Common myeloid progenitor, CD34-positive (primary cell): ENCODE data around the gene MRLN.

Source experiments
- CTCF ChIA-PET: fragments of 350-600 bp; sonication (Branson Sonifier 250); formaldehyde crosslinking; loops from one replicate; lab custom pipeline; 2021; ENCODE audit warnings: antibody characterized with exemption; lab: Charles Lee
- POLR2A ChIA-PET: fragments of 350-600 bp; sonication (Branson Sonifier 250); formaldehyde crosslinking; loops from one replicate; lab custom pipeline; 2021; ENCODE audit warnings: antibody characterized with exemption; lab: Charles Lee
- DNase-seq, 3 donors: peaks; one replicate each; pipeline versions ENCODE4 v3.0.0 to v3.0.0-alpha.2; 2013
- H3K27ac ChIP-seq, 2 experiments: 1 replicate in 1 of 2; 2 replicates in 1 of 2; pipeline ENCODE4 v1.7.0; 2013; ENCODE audit warnings: inconsistent platforms in 2 of 2, low read length in 2 of 2, mild to moderate bottlenecking in 2 of 2, low read depth in 1 of 2, moderate library complexity in 1 of 2; ENCODE audit not compliant: severe bottlenecking in 2 of 2, insufficient read depth in 1 of 2, poor library complexity in 1 of 2
- H3K27me3 ChIP-seq, 5 experiments: replicated peaks in 2 of 5; 1 replicate in 3 of 5; 2 replicates in 2 of 5; pipeline versions ENCODE4 v1.6.1 to v1.7.0; 2013; ENCODE audit warnings: low read length in 4 of 5, mild to moderate bottlenecking in 2 of 5, moderate library complexity in 2 of 5, inconsistent platforms in 1 of 5; ENCODE audit not compliant: insufficient read depth in 5 of 5, control insufficient read depth in 4 of 5
- H3K36me3 ChIP-seq, 4 experiments: 1 replicate in 2 of 4; 2 replicates in 2 of 4; pipeline versions ENCODE4 v1.6.1 to v1.7.0; 2013; ENCODE audit warnings: low read length in 3 of 4, control low read depth in 1 of 4, mild to moderate bottlenecking in 1 of 4; ENCODE audit not compliant: control insufficient read depth in 4 of 4, insufficient read depth in 4 of 4
- H3K4me1 ChIP-seq, 4 experiments: 1 replicate in 3 of 4; 2 replicates in 1 of 4; pipeline versions ENCODE4 v1.6.1 to v1.7.1; 2013; ENCODE audit warnings: low read length in 3 of 4, mild to moderate bottlenecking in 3 of 4, control low read depth in 1 of 4, inconsistent platforms in 1 of 4, moderate library complexity in 1 of 4; ENCODE audit not compliant: control insufficient read depth in 4 of 4, insufficient read depth in 4 of 4; ENCODE audit errors: control extremely low read depth in 1 of 4
- H3K4me3 ChIP-seq, 7 experiments: 1 replicate in 4 of 7; 2 replicates in 3 of 7; pipeline versions ENCODE4 v1.5.1 to v1.7.0; 2013; ENCODE audit warnings: mild to moderate bottlenecking in 7 of 7, low read length in 6 of 7, moderate library complexity in 6 of 7, inconsistent platforms in 2 of 7, low read depth in 2 of 7, control low read depth in 1 of 7; ENCODE audit not compliant: insufficient read depth in 4 of 7, control insufficient read depth in 1 of 7; ENCODE audit errors: extremely low read depth in 1 of 7
- H3K9me3 ChIP-seq, 5 experiments: 1 replicate in 4 of 5; 2 replicates in 1 of 5; pipeline versions ENCODE4 v1.6.1 to v1.7.1; 2013; ENCODE audit warnings: low read length in 4 of 5, mild to moderate bottlenecking in 2 of 5, inconsistent platforms in 1 of 5, low read depth in 1 of 5, moderate library complexity in 1 of 5; ENCODE audit not compliant: control insufficient read depth in 4 of 5, insufficient read depth in 2 of 5; ENCODE audit errors: control extremely low read depth in 1 of 5
- WGBS: methylation state at CpG from one replicate; pipeline ENCODE4 v1.1.5; 2013; ENCODE audit not compliant: insufficient coverage; 5-methylcytosine and 5-hydroxymethylcytosine counted together

Gene MRLN

GRCh38 chr10:59771162-59771807 lies 18.0 kb upstream of the MRLN start:
- DNase-seq: no peak
- no peak overlapping the region for H3K27ac ChIP-seq
- no peaks in the 10 kb centered on the region for H3K36me3 ChIP-seq
- peaks cover 0 to 3% (median 0%) of the 10 kb centered on the region in 5 experiments for H3K9me3 ChIP-seq
- no peak overlapping the region for H3K4me3 ChIP-seq
- no peaks in the 10 kb centered on the region for H3K4me1 ChIP-seq
- WGBS: 100% methylated on average over 5 of the region's 7 CpGs
- ChIA-PET POLR2A (no interaction called here), CTCF (interaction anchor here (0.6 kb wide), 1 partner anchor 11 kb away, joined by 3 read pairs; no protein-coding TSS in a partner anchor)
- H3K27me3 ChIP-seq: no peaks in the 10 kb centered on the region

GRCh38 chr10:59770689-59771088 lies 17.4 kb upstream of the MRLN start:
- WGBS: 96% methylated on average over 11 of the region's 11 CpGs
- ChIA-PET CTCF (no interaction called here), POLR2A (no interaction called here)
- no peak overlapping the region for H3K4me3 ChIP-seq
- no peak overlapping the region for H3K27ac ChIP-seq
- H3K9me3 ChIP-seq: peaks cover 0 to 3% (median 0%) of the 10 kb centered on the region in 5 experiments
- H3K36me3 ChIP-seq: no peaks in the 10 kb centered on the region
- no peaks in the 10 kb centered on the region for H3K27me3 ChIP-seq
- no peak for DNase-seq
- no peaks in the 10 kb centered on the region for H3K4me1 ChIP-seq

- Histone ChIP-seq H3K36me3 (no peaks in the 10 kb centered on the region), H3K9me3 (peaks cover 0 to 3% (median 0%) of the 10 kb centered on the region in 5 experiments), H3K4me3 (no peak overlapping the region), H3K27ac (no peak overlapping the region), H3K4me1 (no peaks in the 10 kb centered on the region), H3K27me3 (no peaks in the 10 kb centered on the region)
- WGBS: 88% methylated on average over 1 of the region's 2 CpGs
- DNase-seq: no peak
- ChIA-PET POLR2A (no interaction called here), CTCF (no interaction called here)
Observed at GRCh38 chr10:59762505-59762904, 9.2 kb upstream of the MRLN start.

GRCh38 chr10:59757966-59758365 lies 4.7 kb upstream of the MRLN start:
- ChIA-PET CTCF (no interaction called here), POLR2A (no interaction called here)
- H3K4me1 ChIP-seq: no peaks in the 10 kb centered on the region
- 100% methylated on average over 1 of the region's 3 CpGs for WGBS
- H3K4me3 ChIP-seq: no peak overlapping the region
- H3K27me3 ChIP-seq: no peaks in the 10 kb centered on the region
- no peak for DNase-seq
- H3K27ac ChIP-seq: no peak overlapping the region
- no peaks in the 10 kb centered on the region for H3K36me3 ChIP-seq
- peaks cover 0 to 3% (median 0%) of the 10 kb centered on the region in 5 experiments for H3K9me3 ChIP-seq

GRCh38 chr10:59754951-59755350 lies 1.7 kb upstream of the MRLN start:
- Histone ChIP-seq H3K4me3 (no peak overlapping the region), H3K36me3 (no peaks in the 10 kb centered on the region), H3K27me3 (no peaks in the 10 kb centered on the region), H3K4me1 (no peaks in the 10 kb centered on the region), H3K27ac (no peak overlapping the region), H3K9me3 (peaks cover 0 to 3% (median 0%) of the 10 kb centered on the region in 5 experiments)
- POLR2A ChIA-PET: interaction anchor here (0.6 kb wide), 1 partner anchor 19 kb away, joined by 3 read pairs; no protein-coding TSS in a partner anchor
- 100% methylated on average over 3 of the region's 4 CpGs for WGBS
- DNase-seq: no peak
- CTCF ChIA-PET: no interaction called here

GRCh38 chr10:59752278-59752940 lies 846 bp downstream of the MRLN start:
- ChIA-PET POLR2A (no interaction called here), CTCF (no interaction called here)
- no peak for DNase-seq
- no peaks in the 10 kb centered on the region for H3K27me3 ChIP-seq
- no peak overlapping the region for H3K27ac ChIP-seq
- no peaks in the 10 kb centered on the region for H3K9me3 ChIP-seq
- H3K4me3 ChIP-seq: no peak overlapping the region
- H3K36me3 ChIP-seq: no peaks in the 10 kb centered on the region
- WGBS: 100% methylated on average over 1 of the region's 2 CpGs
- H3K4me1 ChIP-seq: no peaks in the 10 kb centered on the region

GRCh38 chr10:59750155-59750945 lies 2.9 kb downstream of the MRLN start:
- Histone ChIP-seq H3K4me1 (no peaks in the 10 kb centered on the region), H3K4me3 (no peak overlapping the region), H3K36me3 (no peaks in the 10 kb centered on the region), H3K9me3 (no peaks in the 10 kb centered on the region), H3K27ac (no peak overlapping the region), H3K27me3 (no peaks in the 10 kb centered on the region)
- no peak for DNase-seq
- POLR2A ChIA-PET: no interaction called here
- CTCF ChIA-PET: no interaction called here
- WGBS: 95% methylated on average over 9 of the region's 12 CpGs
